Thoracic aorta (tissue), 2 donors: ENCODE results near the gene SMARCA4. TPM values are rescaled to one million over a fixed set of nuclear protein-coding genes. Genes with fewer than 3 reads are reported as not detected.

Experiments used
- ATAC-seq: fragments of 150-250 bp; one replicate; pipeline ENCODE4 v1.8.0; 2017; ENCODE audit warnings: low read depth; ENCODE audit not compliant: insufficient number of reproducible peaks, low FRiP score
- DNase-seq: peaks from one replicate; pipeline ENCODE4 v3.0.0-alpha.2; 2020; ENCODE audit warnings: low spot score
- H3K27ac ChIP-seq, 2 donors: fragments of 200-600 bp; sonication (generic); 1 replicate in 1 of 2; 2 replicates in 1 of 2; pipeline ENCODE4 v1.5.1; 2016; ENCODE audit warnings: mild to moderate bottlenecking in 2 of 2, moderate library complexity in 2 of 2
- H3K27me3 ChIP-seq: fragments of 200-600 bp; sonication (generic); replicated peaks from 2 replicates; pipeline ENCODE4 v1.6.0; 2016; ENCODE audit warnings: mild to moderate bottlenecking; ENCODE audit not compliant: insufficient read depth
- H3K36me3 ChIP-seq: fragments of 200-600 bp; sonication (generic); one replicate; pipeline ENCODE4 v1.5.1; 2016
- H3K4me1 ChIP-seq, 2 donors: fragments of 200-600 bp; sonication (generic); 1 replicate in 1 of 2; 2 replicates in 1 of 2; pipeline versions ENCODE4 v1.5.1 to v1.6.0; 2016; ENCODE audit warnings: low read depth in 2 of 2, mild to moderate bottlenecking in 1 of 2; ENCODE audit not compliant: control insufficient read depth in 1 of 2
- H3K4me3 ChIP-seq: fragments of 200-600 bp; sonication (generic); 2 replicates; pipeline ENCODE4 v1.5.1; 2016; ENCODE audit warnings: mild to moderate bottlenecking
- H3K9me3 ChIP-seq: fragments of 200-600 bp; sonication (generic); 2 replicates; pipeline ENCODE4 v1.5.1; 2016
- total RNA-seq, 2 donors: library from RNA; depleted of rRNA; stranded (reverse); fragments of >200 nt; gene quantifications; one replicate each; pipeline versions ENCODE4 v1.1.0 to v1.2.3, GENCODE V29; 2016
- TF ChIP-seq, protein P1 (sequence below): fragments of 200-600 bp; sonication (generic); IDR thresholded peaks from one replicate; pipeline ENCODE4 v1.5.1; 2019; ENCODE audit warnings: antibody characterized with exemption

The SMARCA4 gene
- total RNA-seq, 2 donors from 2014 or later, result 63.8 to 85.9 TPM

DNA sequence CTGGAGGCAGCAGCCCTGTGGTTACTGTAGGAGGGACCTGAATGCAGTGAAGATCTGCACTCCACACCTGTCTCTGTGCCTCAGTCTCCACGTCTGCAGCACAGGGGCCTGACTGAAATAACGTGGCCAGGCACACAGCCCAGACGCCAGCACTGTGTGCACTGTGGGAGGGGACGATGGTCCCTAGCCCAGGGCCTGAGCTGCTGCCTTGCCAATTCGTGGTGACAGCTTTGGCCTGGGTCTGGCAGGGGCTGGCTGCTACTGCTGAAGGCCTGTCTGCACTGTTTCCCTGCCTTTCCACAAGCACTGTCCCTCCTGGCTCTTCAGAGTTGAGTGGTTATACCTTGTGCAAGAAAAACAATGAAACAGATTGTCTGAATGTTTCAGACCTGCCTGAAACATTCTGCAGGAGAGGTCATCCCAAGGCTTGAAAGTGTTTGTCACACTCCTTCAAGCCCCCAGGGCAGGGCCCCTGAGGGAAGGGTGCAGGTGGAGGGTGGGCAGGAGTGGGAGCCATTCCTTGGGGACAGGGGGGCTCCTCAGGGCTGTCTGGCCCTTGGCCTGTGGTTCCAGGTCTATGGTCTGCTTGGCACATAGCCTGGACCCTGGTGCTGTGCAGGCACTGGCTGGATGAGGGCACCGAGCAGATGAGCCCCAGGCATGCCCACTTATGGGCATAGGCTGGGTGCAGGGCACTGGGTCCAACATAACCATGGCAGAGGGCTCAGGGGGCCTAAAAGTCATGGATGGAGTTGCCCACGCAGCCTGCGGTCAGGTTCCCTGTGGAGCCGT is 89.7 kb downstream of the SMARCA4 start:
- no peaks in the 10 kb centered on the region for H3K4me1 ChIP-seq
- DNase-seq (no peak), ATAC-seq (no peak)
- TF ChIP-seq, protein P1, sequence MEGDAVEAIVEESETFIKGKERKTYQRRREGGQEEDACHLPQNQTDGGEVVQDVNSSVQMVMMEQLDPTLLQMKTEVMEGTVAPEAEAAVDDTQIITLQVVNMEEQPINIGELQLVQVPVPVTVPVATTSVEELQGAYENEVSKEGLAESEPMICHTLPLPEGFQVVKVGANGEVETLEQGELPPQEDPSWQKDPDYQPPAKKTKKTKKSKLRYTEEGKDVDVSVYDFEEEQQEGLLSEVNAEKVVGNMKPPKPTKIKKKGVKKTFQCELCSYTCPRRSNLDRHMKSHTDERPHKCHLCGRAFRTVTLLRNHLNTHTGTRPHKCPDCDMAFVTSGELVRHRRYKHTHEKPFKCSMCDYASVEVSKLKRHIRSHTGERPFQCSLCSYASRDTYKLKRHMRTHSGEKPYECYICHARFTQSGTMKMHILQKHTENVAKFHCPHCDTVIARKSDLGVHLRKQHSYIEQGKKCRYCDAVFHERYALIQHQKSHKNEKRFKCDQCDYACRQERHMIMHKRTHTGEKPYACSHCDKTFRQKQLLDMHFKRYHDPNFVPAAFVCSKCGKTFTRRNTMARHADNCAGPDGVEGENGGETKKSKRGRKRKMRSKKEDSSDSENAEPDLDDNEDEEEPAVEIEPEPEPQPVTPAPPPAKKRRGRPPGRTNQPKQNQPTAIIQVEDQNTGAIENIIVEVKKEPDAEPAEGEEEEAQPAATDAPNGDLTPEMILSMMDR, result no peak
- no peaks in the 10 kb centered on the region for H3K27me3 ChIP-seq
- H3K27ac ChIP-seq, result no peak overlapping the region
- H3K36me3 ChIP-seq, result peaks cover 11% of the 10 kb centered on the region
- H3K9me3 ChIP-seq, result no peaks in the 10 kb centered on the region
- no peak overlapping the region for H3K4me3 ChIP-seq

DNA sequence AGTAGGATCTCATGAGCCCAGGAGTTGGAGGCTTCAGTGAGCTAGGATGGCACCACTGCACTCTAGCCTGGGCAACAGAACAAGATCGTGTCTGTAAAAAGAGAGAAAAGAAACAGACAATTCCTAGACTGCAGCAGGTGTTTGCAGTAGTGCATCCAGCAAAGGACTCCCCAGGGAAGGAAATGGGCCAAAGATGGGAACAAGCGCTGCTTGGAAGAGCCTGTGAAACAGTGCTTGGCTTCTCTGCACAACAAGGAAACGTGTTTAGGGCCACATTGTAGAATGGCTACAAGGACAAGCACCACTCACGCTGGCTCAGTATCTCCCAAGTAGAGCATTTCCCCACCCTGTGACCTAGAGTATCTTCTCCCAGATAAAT is 93.0 kb downstream of the SMARCA4 start:
- Histone ChIP-seq H3K36me3 (peaks cover 17% of the 10 kb centered on the region), H3K4me3 (no peak overlapping the region), H3K4me1 (no peaks in the 10 kb centered on the region), H3K9me3 (no peaks in the 10 kb centered on the region), H3K27me3 (no peaks in the 10 kb centered on the region), H3K27ac (no peak overlapping the region)
- ATAC-seq (no peak), DNase-seq (no peak)
- TF ChIP-seq, protein P1, result no peak

DNA sequence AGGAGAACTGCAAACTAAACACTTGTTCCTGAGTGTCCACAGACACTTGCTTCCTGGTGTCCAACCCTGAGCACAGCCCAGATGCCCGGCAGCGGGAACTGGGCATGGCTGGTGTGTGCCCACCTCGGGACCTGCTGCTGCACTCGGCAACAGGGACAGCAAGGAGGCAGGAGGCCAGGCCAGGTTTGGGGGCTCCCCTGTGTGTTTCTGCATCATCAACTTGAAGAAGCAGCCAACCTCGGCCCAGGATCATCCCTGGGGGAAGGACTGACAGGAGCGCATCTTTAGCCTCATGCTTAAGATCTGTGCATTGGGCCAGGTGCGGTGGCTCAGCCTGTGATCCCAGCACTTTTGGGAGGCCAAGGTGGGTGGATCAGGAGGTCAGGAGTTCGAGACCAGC is 93.4 kb downstream of the SMARCA4 start:
- H3K36me3 ChIP-seq, result peaks cover 17% of the 10 kb centered on the region
- ATAC-seq, result no peak
- H3K27ac ChIP-seq, result no peak overlapping the region

DNA sequence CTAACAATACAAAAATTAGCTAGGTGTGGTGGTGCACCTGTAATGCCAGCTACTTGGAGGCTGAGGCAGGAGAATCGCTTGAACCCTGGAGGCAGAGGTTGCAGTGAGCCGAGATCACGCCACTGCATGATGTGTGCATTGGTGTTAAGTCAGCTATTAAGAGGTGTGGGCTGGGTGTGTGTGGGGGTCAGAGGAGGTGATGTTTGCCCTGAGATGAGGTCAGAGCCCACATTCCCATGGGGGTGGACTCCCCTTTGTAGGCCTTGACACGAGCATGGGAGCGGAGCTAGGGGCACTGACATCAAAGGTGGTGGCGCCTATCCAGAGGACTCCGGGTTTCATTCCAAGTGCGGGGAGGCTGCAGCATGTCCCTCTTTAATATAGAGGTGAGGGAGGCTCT is 93.8 kb downstream of the SMARCA4 start:
- no peaks in the 10 kb centered on the region for H3K4me1 ChIP-seq
- H3K27ac ChIP-seq, result no peak overlapping the region
- ATAC-seq, result no peak
- TF ChIP-seq, protein P1, result no peak
- no peak overlapping the region for H3K4me3 ChIP-seq
- H3K36me3 ChIP-seq, result peaks cover 20% of the 10 kb centered on the region
- no peaks in the 10 kb centered on the region for H3K27me3 ChIP-seq
- DNase-seq, result no peak
- H3K9me3 ChIP-seq, result no peaks in the 10 kb centered on the region

More for the DNA sequence above, 93.4 kb downstream of the SMARCA4 start:
- DNase-seq, result no peak
- no peaks in the 10 kb centered on the region for H3K4me1 ChIP-seq
- no peaks in the 10 kb centered on the region for H3K9me3 ChIP-seq
- no peaks in the 10 kb centered on the region for H3K27me3 ChIP-seq
- TF ChIP-seq, protein P1, result no peak
- H3K4me3 ChIP-seq, result no peak overlapping the region

DNA sequence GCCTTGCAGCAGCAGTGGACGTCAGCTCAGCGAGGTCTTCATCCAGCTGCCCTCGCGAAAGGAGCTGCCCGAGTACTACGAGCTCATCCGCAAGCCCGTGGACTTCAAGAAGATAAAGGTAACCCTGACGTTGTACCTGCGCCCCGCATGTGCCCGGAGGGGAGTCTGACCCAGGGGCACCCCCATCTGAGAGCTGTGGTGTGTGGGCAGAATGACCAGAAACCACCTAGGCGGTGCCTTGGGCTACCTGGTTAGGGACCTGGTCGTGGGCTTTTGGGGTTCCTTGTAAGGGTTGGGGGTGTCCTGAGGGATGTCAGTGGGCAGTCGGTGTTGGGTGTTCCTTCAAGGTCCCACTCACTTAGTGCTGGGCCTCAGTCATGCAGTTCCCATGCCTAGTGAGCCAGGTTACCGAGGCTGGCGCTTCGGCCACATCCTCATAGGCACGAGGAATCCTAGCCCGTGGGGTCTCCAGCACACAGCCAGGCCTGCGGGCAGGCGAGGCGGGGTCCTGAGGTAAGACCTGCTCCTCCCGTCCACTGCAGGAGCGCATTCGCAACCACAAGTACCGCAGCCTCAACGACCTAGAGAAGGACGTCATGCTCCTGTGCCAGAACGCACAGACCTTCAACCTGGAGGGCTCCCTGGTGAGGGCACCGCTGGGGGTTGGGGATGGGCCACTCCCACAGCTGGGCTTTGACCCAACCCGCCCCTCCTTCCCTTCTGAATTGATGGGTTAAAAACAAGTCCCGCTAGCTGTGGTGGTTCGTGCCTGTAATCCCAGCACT is 97.6 kb downstream of the SMARCA4 start:
- peaks cover 0 to 3% of the 10 kb centered on the region in 2 donors for H3K4me1 ChIP-seq
- H3K27me3 ChIP-seq, result no peaks in the 10 kb centered on the region
- TF ChIP-seq, protein P1, result no peak
- H3K4me3 ChIP-seq, result no peak overlapping the region
- DNase-seq, result no peak
- no peak for ATAC-seq
- H3K27ac ChIP-seq, result no peak overlapping the region
- H3K9me3 ChIP-seq, result no peaks in the 10 kb centered on the region
- peaks cover 28% of the 10 kb centered on the region for H3K36me3 ChIP-seq
